Hepatocyte (in vitro differentiated cells): ENCODE measurements around the gene SLC44A1. TPM values are rescaled to one million over a fixed set of nuclear protein-coding genes. Genes with fewer than 3 reads are reported as not detected.

ENCODE experiments used
- DNase-seq: peaks from one replicate; pipeline ENCODE4 v3.0.0-alpha.2; 2016; ENCODE audit warnings: low spot score
- H2AFZ ChIP-seq: fragments of 200-600 bp; sonication (generic); 2 replicates; pipeline ENCODE4 v1.6.0; 2016; ENCODE audit warnings: antibody characterized with exemption, mild to moderate bottlenecking
- H3K27ac ChIP-seq: fragments of 200-600 bp; sonication (generic); 2 replicates; pipeline ENCODE4 v1.5.1; 2016; ENCODE audit warnings: mild to moderate bottlenecking
- H3K27me3 ChIP-seq: fragments of 200-600 bp; sonication (generic); 2 replicates; pipeline ENCODE4 v1.6.1; 2016
- H3K36me3 ChIP-seq: fragments of 200-600 bp; sonication (generic); replicated peaks from 2 replicates; pipeline ENCODE4 v1.5.1; 2016; ENCODE audit warnings: low read depth; ENCODE audit not compliant: insufficient read depth
- H3K4me1 ChIP-seq: fragments of 200-600 bp; sonication (generic); 2 replicates; pipeline ENCODE4 v1.5.1; 2016; ENCODE audit warnings: mild to moderate bottlenecking, moderate library complexity; ENCODE audit not compliant: insufficient read depth
- H3K4me2 ChIP-seq: fragments of 200-600 bp; sonication (generic); 2 replicates; pipeline ENCODE4 v1.6.0; 2016
- H3K4me3 ChIP-seq: fragments of 200-600 bp; sonication (generic); 2 replicates; pipeline ENCODE4 v1.5.1; 2016; ENCODE audit warnings: mild to moderate bottlenecking
- H3K79me2 ChIP-seq: fragments of 200-600 bp; sonication (generic); 2 replicates; pipeline ENCODE4 v1.6.0; 2017; ENCODE audit warnings: mild to moderate bottlenecking
- H3K9me2 ChIP-seq: fragments of 200-600 bp; sonication (generic); replicated peaks from 2 replicates; pipeline ENCODE4 v1.6.0; 2017; ENCODE audit warnings: mild to moderate bottlenecking; ENCODE audit not compliant: insufficient read depth
- H3K9me3 ChIP-seq: fragments of 200-600 bp; sonication (generic); 2 replicates; pipeline ENCODE4 v1.5.1; 2016; ENCODE audit warnings: low read depth, mild to moderate bottlenecking
- H4K20me1 ChIP-seq: fragments of 200-600 bp; sonication (generic); 2 replicates; pipeline ENCODE4 v1.6.0; 2016; ENCODE audit warnings: mild to moderate bottlenecking; ENCODE audit not compliant: insufficient read depth, poor library complexity, severe bottlenecking
- EZH2 ChIP-seq: fragments of 200-600 bp; sonication (generic); IDR thresholded peaks from 2 replicates; pipeline ENCODE4 v1.6.1; 2016; ENCODE audit warnings: antibody characterized with exemption, mild to moderate bottlenecking, borderline replicate concordance
- EZH2phosphoT487 ChIP-seq: fragments of 200-600 bp; sonication (generic); IDR thresholded peaks from one replicate; pipeline ENCODE4 v1.6.1; 2018; ENCODE audit warnings: antibody characterized with exemption, mild to moderate bottlenecking, low read depth, moderate library complexity; ENCODE audit not compliant: unreplicated experiment, severe bottlenecking
- WGBS: methylation state at CpG from one replicate; pipeline ENCODE4 v1.1.6; 2016; ENCODE audit warnings: low lambda C conversion rate; ENCODE audit errors: missing lambda C conversion rate; 5-methylcytosine and 5-hydroxymethylcytosine counted together
- polyA plus RNA-seq: library from polyadenylated mRNA; unstranded; fragments of >200 nt; fragmentation: Nextera tagmentation; extraction: Ambion mirVana; gene quantifications from 2 replicates; pipeline ENCODE4 v1.2.1, GENCODE V29; 2016
- total RNA-seq: library from RNA; depleted of rRNA; stranded (reverse); fragments of >200 nt; gene quantifications from 2 replicates; pipeline ENCODE4 v1.2.3, GENCODE V29; 2014
- TF ChIP-seq, protein P1 (sequence below): fragments of 200-600 bp; sonication (generic); IDR thresholded peaks from 2 replicates; pipeline ENCODE4 v1.5.1; 2016; ENCODE audit warnings: antibody characterized with exemption, mild to moderate bottlenecking; ENCODE audit not compliant: poor library complexity

Gene SLC44A1
- total and polyA plus RNA-seq, 2 experiments from 2014 or later, result 31.3 to 64.9 TPM

GRCh38 chr9:105275938-105276337 lies 31.5 kb downstream of the SLC44A1 start:
- TF ChIP-seq EZH2, result no peak
- TF ChIP-seq EZH2phosphoT487, result no peak
- TF ChIP-seq, protein P1, sequence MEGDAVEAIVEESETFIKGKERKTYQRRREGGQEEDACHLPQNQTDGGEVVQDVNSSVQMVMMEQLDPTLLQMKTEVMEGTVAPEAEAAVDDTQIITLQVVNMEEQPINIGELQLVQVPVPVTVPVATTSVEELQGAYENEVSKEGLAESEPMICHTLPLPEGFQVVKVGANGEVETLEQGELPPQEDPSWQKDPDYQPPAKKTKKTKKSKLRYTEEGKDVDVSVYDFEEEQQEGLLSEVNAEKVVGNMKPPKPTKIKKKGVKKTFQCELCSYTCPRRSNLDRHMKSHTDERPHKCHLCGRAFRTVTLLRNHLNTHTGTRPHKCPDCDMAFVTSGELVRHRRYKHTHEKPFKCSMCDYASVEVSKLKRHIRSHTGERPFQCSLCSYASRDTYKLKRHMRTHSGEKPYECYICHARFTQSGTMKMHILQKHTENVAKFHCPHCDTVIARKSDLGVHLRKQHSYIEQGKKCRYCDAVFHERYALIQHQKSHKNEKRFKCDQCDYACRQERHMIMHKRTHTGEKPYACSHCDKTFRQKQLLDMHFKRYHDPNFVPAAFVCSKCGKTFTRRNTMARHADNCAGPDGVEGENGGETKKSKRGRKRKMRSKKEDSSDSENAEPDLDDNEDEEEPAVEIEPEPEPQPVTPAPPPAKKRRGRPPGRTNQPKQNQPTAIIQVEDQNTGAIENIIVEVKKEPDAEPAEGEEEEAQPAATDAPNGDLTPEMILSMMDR, result no peak
- no peak overlapping the region for H3K4me3 ChIP-seq
- DNase-seq, result no peak
- no peaks in the 10 kb centered on the region for H3K27me3 ChIP-seq
- H3K9me3 ChIP-seq, result no peaks in the 10 kb centered on the region
- no peaks in the 10 kb centered on the region for H3K36me3 ChIP-seq
- H3K27ac ChIP-seq, result no peak overlapping the region
- H3K79me2 ChIP-seq, result peaks cover 87% of the 10 kb centered on the region
- peaks cover 4% of the 10 kb centered on the region for H4K20me1 ChIP-seq
- no peaks in the 10 kb centered on the region for H3K4me1 ChIP-seq
- H2AFZ ChIP-seq, result no peak overlapping the region
- H3K4me2 ChIP-seq, result no peak overlapping the region
- no peaks in the 10 kb centered on the region for H3K9me2 ChIP-seq
- 79% methylated on average over 6 of the region's 6 CpGs for WGBS

DNA sequence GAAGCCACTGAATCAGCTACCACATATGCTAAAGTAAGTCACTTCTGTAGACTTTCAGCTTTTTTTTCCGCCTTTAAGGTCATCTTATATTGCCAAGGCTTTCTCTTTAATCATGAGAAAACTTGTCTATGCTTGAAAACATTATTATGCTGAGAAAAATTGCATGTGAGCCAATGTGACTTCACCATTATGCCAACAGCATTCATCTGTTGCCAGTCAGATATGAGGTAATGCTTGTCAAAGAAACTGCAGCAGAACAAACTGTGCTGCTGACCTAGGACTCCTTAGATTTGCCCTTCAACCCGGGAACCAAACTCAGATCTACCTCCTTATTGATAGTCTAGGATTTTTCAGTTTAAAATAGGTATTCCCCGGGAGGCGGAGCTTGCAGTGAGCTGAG lies 34.3 kb downstream of the SLC44A1 start:
- Histone ChIP-seq H3K27ac (no peak overlapping the region), H3K4me1 (peaks cover 6% of the 10 kb centered on the region), H3K9me3 (no peaks in the 10 kb centered on the region), H3K4me3 (no peak overlapping the region), H3K9me2 (no peaks in the 10 kb centered on the region), H3K4me2 (no peak overlapping the region), H3K27me3 (no peaks in the 10 kb centered on the region), H2AFZ (no peak overlapping the region), H4K20me1 (peaks cover 7% of the 10 kb centered on the region), H3K79me2 (peaks cover 86% of the 10 kb centered on the region), H3K36me3 (no peaks in the 10 kb centered on the region)
- 100% methylated on average over 4 of the region's 4 CpGs for WGBS
- DNase-seq, result no peak
- TF ChIP-seq EZH2 (no peak), EZH2phosphoT487 (no peak)
- TF ChIP-seq, protein P1, result no peak

DNA sequence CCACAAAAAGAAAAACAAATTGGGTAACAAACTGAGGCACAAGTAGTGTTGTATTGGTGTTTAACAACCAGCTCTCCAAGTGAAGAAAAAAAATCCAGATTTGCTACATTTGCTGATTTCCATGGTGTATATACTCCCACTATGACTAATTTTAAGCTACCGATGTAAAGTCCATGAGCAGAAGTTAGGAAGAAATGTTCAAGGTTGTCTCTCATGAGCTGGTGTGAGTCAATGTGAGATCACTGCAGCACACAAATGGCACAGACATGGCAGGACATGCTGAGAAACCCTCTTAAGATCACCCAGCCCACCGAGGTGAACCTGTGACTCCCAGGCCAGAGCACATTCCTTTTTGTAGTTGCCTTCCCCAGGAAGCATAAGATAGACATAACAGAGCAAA lies 36.2 kb downstream of the SLC44A1 start:
- Histone ChIP-seq H3K4me2 (no peak overlapping the region), H3K4me1 (peaks cover 6% of the 10 kb centered on the region), H2AFZ (no peak overlapping the region), H3K36me3 (no peaks in the 10 kb centered on the region), H3K4me3 (no peak overlapping the region), H3K27ac (no peak overlapping the region), H3K27me3 (no peaks in the 10 kb centered on the region), H3K79me2 (peaks cover 89% of the 10 kb centered on the region), H4K20me1 (peaks cover 6% of the 10 kb centered on the region), H3K9me2 (no peaks in the 10 kb centered on the region), H3K9me3 (no peaks in the 10 kb centered on the region)
- TF ChIP-seq, protein P1, result no peak
- TF ChIP-seq EZH2phosphoT487 (no peak), EZH2 (no peak)
- no peak for DNase-seq
- 85% methylated on average over 2 of the region's 2 CpGs for WGBS

GRCh38 chr9:105281272-105281671 lies 36.8 kb downstream of the SLC44A1 start:
- Histone ChIP-seq H3K79me2 (peaks cover 89% of the 10 kb centered on the region), H3K36me3 (no peaks in the 10 kb centered on the region), H4K20me1 (peaks cover 6% of the 10 kb centered on the region), H3K9me2 (no peaks in the 10 kb centered on the region), H3K9me3 (no peaks in the 10 kb centered on the region), H3K27me3 (no peaks in the 10 kb centered on the region), H3K27ac (no peak overlapping the region), H3K4me3 (no peak overlapping the region), H2AFZ (no peak overlapping the region), H3K4me2 (no peak overlapping the region), H3K4me1 (peaks cover 6% of the 10 kb centered on the region)
- no peak for DNase-seq
- WGBS, result 96% methylated on average over 4 of the region's 4 CpGs
- no peak for TF ChIP-seq EZH2phosphoT487
